ENCODE results near the gene CHEK2.

The CHEK2 gene

DNA sequence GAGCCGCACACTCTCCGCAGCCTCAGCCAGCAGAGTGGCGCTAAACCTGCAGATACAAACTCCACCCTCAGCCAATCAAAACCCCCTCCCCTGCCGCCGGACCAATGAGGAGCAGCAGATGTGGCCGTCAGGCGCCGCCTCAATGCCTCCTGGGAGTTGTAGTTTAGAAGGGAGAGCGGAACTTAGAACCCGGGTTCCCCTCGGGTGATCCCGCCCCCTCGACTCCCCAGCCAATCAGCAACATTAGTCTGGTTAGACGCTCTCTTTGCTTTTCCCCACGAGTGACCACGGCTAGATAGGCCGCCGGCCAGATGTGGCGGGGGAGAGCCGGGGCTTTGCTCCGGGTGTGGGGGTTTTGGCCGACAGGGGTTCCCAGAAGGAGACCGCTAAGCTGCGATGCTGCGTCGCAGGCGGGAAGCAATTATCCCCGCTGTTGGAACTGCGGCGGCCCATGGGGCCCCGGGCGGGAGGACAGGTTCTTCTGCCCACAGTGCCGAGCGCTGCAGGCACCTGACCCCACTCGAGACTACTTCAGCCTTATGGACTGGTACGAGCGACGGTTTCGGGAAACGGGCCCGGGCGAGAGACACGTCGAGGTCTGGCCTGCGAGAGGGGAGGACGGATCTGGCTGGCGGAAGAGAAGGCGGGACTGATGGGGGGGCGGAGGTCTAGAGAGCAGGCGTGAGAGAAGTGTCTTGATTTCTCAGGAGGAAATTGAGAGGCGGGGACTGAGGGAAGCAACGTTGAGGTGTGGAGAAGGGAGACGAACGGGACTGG, at the start of gene CHEK2, which contains the start of gene HSCB:
Gene CHEK2 (minus strand): TSS at position 36 of the 777 bp plus-strand sequence. CDS start 7,099 bp downstream, outside the sequence.
Gene HSCB (plus strand): TSS at position 255 of the 777 bp plus-strand sequence. CDS start 57 bp downstream, at position 312.
- no peak for TF ChIP-seq CTCF (IDR thresholded peaks at IDR 0.05; ENCODE audit: low read depth, low read length, missing control alignments)
- in situ Hi-C loops (cut with HindIII; ENCODE audit: low pct_ligation_motif_present, low sequenced_read_pairs), result no loop called here
- Histone ChIP-seq H3K4me3 (ENCODE audit: low read depth, low read length) (peak within 1 kb of the TSS; percentile 85), H3K27ac (peak within 1 kb of the TSS; percentile 80), H3K27me3 (replicated peaks) (no peaks in the 10 kb centered on the region), H3K36me3 (replicated peaks) (peaks cover 3% of the 10 kb centered on the region)
- peak; percentile 99 for DNase-seq

GRCh38 chr22:28791124-28791523, 49.5 kb upstream of the CHEK2 start:
- no peak for DNase-seq
- Histone ChIP-seq H3K27ac (no peak overlapping the region), H3K27me3 (replicated peaks) (no peaks in the 10 kb centered on the region)

DNA sequence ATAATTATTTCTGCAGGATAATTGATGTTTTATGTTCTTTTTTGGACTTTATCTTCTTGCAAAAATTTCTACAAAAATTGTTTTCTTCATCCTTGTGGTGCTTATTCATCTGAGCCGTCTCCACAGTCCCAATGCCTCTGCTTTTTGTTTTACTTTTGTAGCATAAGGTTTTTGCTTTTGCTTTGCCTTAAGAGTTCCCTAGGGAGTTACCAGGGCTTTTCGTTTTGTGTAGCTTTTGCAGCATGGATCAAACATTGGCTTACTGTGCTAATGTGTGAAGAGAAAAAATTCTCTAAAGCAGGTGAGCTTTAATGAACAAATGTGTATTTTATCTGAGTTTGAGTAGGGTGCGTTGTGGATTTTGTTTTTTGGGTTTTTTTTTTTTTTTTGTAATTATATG, 47.0 kb upstream of the CHEK2 start:
- Histone ChIP-seq H3K27me3 (replicated peaks) (no peaks in the 10 kb centered on the region), H3K27ac (no peak overlapping the region), H3K4me3 (ENCODE audit: low read depth, low read length) (no peak overlapping the region), H3K36me3 (replicated peaks) (peaks cover 33% of the 10 kb centered on the region)
- in situ Hi-C loops (cut with HindIII; ENCODE audit: low pct_ligation_motif_present, low sequenced_read_pairs), result no loop called here
- no peak for DNase-seq
- no peak for TF ChIP-seq CTCF (IDR thresholded peaks at IDR 0.05; ENCODE audit: low read depth, low read length, missing control alignments)

More at GRCh38 chr22:28791124-28791523, 49.5 kb upstream of the CHEK2 start:
- H3K36me3 ChIP-seq (replicated peaks), result peaks cover 36% of the 10 kb centered on the region
- in situ Hi-C loops (cut with HindIII; ENCODE audit: low pct_ligation_motif_present, low sequenced_read_pairs), result no loop called here
- no peak for TF ChIP-seq CTCF (IDR thresholded peaks at IDR 0.05; ENCODE audit: low read depth, low read length, missing control alignments)
- H3K4me3 ChIP-seq (ENCODE audit: low read depth, low read length), result no peak overlapping the region

DNA sequence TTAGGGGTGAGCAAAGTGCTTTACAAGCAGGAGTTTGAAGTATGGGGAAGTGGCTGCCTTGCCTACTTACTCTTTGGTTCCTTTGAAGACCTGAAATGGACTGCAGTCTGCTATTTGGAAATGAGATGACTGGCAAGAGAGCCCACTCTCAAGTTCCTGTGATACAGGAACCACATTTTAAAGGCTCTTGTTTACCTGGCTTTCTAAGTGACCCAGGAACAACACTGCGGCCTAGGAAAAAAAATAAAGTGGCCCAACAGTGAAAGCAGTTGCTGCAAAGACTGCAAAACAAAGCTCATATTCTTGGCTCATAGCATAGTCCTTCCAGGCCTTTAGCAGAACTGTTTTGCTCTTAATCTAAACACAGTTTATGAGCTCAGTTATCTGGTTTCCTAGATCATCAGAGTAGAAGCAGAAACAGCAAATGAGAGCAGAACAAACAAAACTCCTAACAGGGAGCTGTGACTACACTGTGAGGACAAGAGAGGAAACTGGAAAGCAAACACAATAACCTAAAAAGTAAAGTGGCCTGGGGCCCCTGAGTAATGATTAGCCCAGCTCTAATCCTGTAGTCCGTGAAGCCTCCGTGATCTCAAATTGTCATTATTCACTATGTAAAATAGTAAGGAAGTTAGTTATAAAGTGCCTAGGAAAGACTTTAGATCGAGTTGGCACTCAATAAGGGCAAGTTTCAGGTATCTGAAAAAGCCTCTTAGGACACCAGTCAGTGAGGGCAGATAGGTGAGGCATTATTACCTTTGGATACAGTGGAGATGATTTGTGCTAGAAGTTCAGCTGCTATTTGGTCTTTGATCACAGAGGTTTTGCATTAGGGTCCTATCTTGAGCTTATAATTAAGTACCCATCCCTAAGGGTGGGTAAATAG, 42.4 kb upstream of the CHEK2 start:
- TF ChIP-seq CTCF (IDR thresholded peaks at IDR 0.05; ENCODE audit: low read depth, low read length, missing control alignments), result no peak
- Histone ChIP-seq H3K4me3 (ENCODE audit: low read depth, low read length) (no peak overlapping the region), H3K36me3 (replicated peaks) (peaks cover 51% of the 10 kb centered on the region), H3K27me3 (replicated peaks) (no peaks in the 10 kb centered on the region), H3K27ac (no peak overlapping the region)
- in situ Hi-C loops (cut with HindIII; ENCODE audit: low pct_ligation_motif_present, low sequenced_read_pairs), result no loop called here
- no peak for DNase-seq

GRCh38 chr22:28780296-28780695, 38.7 kb upstream of the CHEK2 start:
- Histone ChIP-seq H3K36me3 (replicated peaks) (peaks cover 39% of the 10 kb centered on the region), H3K27me3 (replicated peaks) (no peaks in the 10 kb centered on the region), H3K27ac (no peak overlapping the region), H3K4me3 (ENCODE audit: low read depth, low read length) (no peak overlapping the region)
- in situ Hi-C loops (cut with HindIII; ENCODE audit: low pct_ligation_motif_present, low sequenced_read_pairs), result no loop called here
- no peak for DNase-seq
- no peak for TF ChIP-seq CTCF (IDR thresholded peaks at IDR 0.05; ENCODE audit: low read depth, low read length, missing control alignments)
